K562 (cell line): ENCODE results near the gene ACYP2. TPM values are rescaled to one million over a fixed set of nuclear protein-coding genes. Genes with fewer than 3 reads are reported as not detected.

Experiments used
- ATAC-seq: fragments of 200-7000 bp; cut with Tn5 transposase; 3 replicates; pipeline ENCODE4 v1.9.1; 2020; ENCODE audit warnings: moderate library complexity
- BruUV-seq: library from RNA; stranded (reverse); fragments of 400-500 nt; replicated peaks from 2 replicates; lab custom pipeline; 2021; lab: Mats Ljungman, UMichigan
- CTCF ChIA-PET: fragments of 300-600 bp; formaldehyde crosslinking; extraction: SDS; loops from one replicate; lab custom pipeline; 2021; ENCODE audit warnings: low intra/inter-chr PET ratio; lab: Yijun Ruan, JAX
- POLR2A ChIA-PET: fragments of 300-600, 350-650 bp; sonication (Branson Sonifier 250); formaldehyde crosslinking; extraction: SDS; loops from one replicate; lab custom pipeline; 2021; ENCODE audit warnings: antibody characterized with exemption, inconsistent platforms; lab: Yijun Ruan, JAX
- DNase-seq, 4 experiments: peaks; one replicate each; pipeline versions ENCODE4 v3.0.0 to v3.0.0-alpha.2; 2011 to 2018; ENCODE audit warnings: low spot score in 3 of 4, mixed read lengths in 3 of 4; ENCODE audit errors: extremely low read depth in 1 of 4
- FAIRE-seq: peaks from 2 replicates; lab custom pipeline; 2011; peaks lifted over from hg19 to GRCh38; lab: Jason Lieb, UNC
- H2AFZ ChIP-seq: 2 replicates; pipeline ENCODE4 v1.6.0; 2011; ENCODE audit warnings: low read depth, low read length, control low read depth, inconsistent platforms
- H3K27ac ChIP-seq: fragments of 200-600 bp; 3 replicates; pipeline ENCODE4 v1.8.0; 2011; ENCODE audit warnings: low read depth, mild to moderate bottlenecking, control low read depth, inconsistent platforms, low read length, moderate library complexity, mixed read lengths; ENCODE audit errors: extremely low read depth
- H3K27me3 ChIP-seq, 2 experiments: fragments of 300-600 bp in 1 of 2; 2 replicates in 1 of 2; 3 replicates in 1 of 2; pipeline versions ENCODE4 v1.6.0 to v1.8.0; 2011; ENCODE audit warnings: inconsistent platforms in 2 of 2, low read length in 2 of 2, mild to moderate bottlenecking in 1 of 2, mixed read lengths in 1 of 2, moderate library complexity in 1 of 2; ENCODE audit not compliant: control insufficient read depth in 2 of 2, insufficient read depth in 2 of 2
- H3K36me3 ChIP-seq: fragments of 300-600 bp; 3 replicates; pipeline ENCODE4 v1.8.0; 2011; ENCODE audit warnings: mild to moderate bottlenecking, low read length, inconsistent platforms; ENCODE audit not compliant: control insufficient read depth, insufficient read depth
- H3K4me1 ChIP-seq, 2 experiments: fragments of 200-600 bp in 1 of 2; replicated peaks in 1 of 2; 2 replicates in 1 of 2; 3 replicates in 1 of 2; pipeline versions ENCODE4 v1.5.1 to v1.8.0; 2011; ENCODE audit warnings: inconsistent platforms in 2 of 2, low read length in 2 of 2, mild to moderate bottlenecking in 1 of 2, mixed read lengths in 1 of 2, moderate library complexity in 1 of 2; ENCODE audit not compliant: control insufficient read depth in 2 of 2, insufficient read depth in 2 of 2
- H3K4me2 ChIP-seq: 2 replicates; pipeline ENCODE4 v1.6.1; 2011; ENCODE audit warnings: low read length, control low read depth, inconsistent platforms, mixed read lengths; ENCODE audit not compliant: insufficient read depth
- H3K4me3 ChIP-seq: fragments of 200-600 bp; sonication (generic), shearing (Covaris generic); 2 replicates; pipeline ENCODE4 v1.5.1; 2016; ENCODE audit warnings: control low read depth, inconsistent platforms
- H3K79me2 ChIP-seq: fragments of 200-600 bp; 3 replicates; pipeline ENCODE4 v1.8.0; 2011; ENCODE audit warnings: low read length, inconsistent platforms; ENCODE audit not compliant: control insufficient read depth, insufficient read depth
- H3K9ac ChIP-seq, 2 experiments: 2 replicates each; pipeline versions ENCODE4 v1.6.0 to v1.6.1; 2011; ENCODE audit warnings: low read depth in 2 of 2, low read length in 2 of 2, control low read depth in 1 of 2, inconsistent platforms in 1 of 2, mild to moderate bottlenecking in 1 of 2, mixed read lengths in 1 of 2; ENCODE audit not compliant: insufficient read depth in 1 of 2
- H3K9me1 ChIP-seq: one replicate; pipeline ENCODE4 v1.6.0; 2011; ENCODE audit warnings: inconsistent platforms, mild to moderate bottlenecking, low read length, moderate library complexity; ENCODE audit not compliant: control insufficient read depth, insufficient read depth
- H3K9me3 ChIP-seq: replicated peaks from 2 replicates; pipeline ENCODE4 v1.5.1; 2011; ENCODE audit warnings: low read depth, low read length, inconsistent platforms; ENCODE audit not compliant: control insufficient read depth, insufficient read depth
- H4K20me1 ChIP-seq: replicated peaks from 2 replicates; pipeline ENCODE4 v1.6.1; 2011; ENCODE audit warnings: low read length, inconsistent platforms, mixed read lengths; ENCODE audit not compliant: control insufficient read depth, insufficient read depth
- ATF2 ChIP-seq: sonication (generic); formaldehyde crosslinking; IDR thresholded peaks from 2 replicates; pipeline ENCODE4 v1.8.1; 2022; ENCODE audit warnings: missing genetic modification reagents
- ERF ChIP-seq: fragments of 450-650 bp; formaldehyde crosslinking; IDR thresholded peaks from 2 replicates; pipeline ENCODE4 v1.4.0; 2020; ENCODE audit warnings: mild to moderate bottlenecking, mixed read lengths
- FOXK1 ChIP-seq: sonication (generic); formaldehyde crosslinking; IDR thresholded peaks from 2 replicates; pipeline ENCODE4 v1.8.0; 2022; ENCODE audit warnings: missing genetic modification reagents, mild to moderate bottlenecking, borderline replicate concordance
- JUND ChIP-seq, 2 experiments: IDR thresholded peaks; 2 replicates in 1 of 2; 3 replicates in 1 of 2; pipeline ENCODE4 v1.6.1; 2011; ENCODE audit warnings: borderline replicate concordance in 2 of 2, low read depth in 2 of 2, low read length in 2 of 2, improper control_type of control experiment in 1 of 2, missing biosample characterization in 1 of 2, missing genetic modification characterization in 1 of 2, missing genetic modification reagents in 1 of 2
- MECOM ChIP-seq: fragments of 250-450 bp; sonication (Bioruptor Pico); IDR thresholded peaks from 2 replicates; pipeline ENCODE4 v1.8.0; 2022; ENCODE audit warnings: inconsistent platforms
- MYBL2 ChIP-seq, 2 experiments: fragments of 450-650 bp in 1 of 2; sonication (generic) in 1 of 2; formaldehyde crosslinking in 1 of 2; IDR thresholded peaks; 2 replicates each; pipeline versions ENCODE4 v1.6.1 to v1.8.1; 2017 to 2022; ENCODE audit warnings: borderline replicate concordance in 1 of 2, inconsistent platforms in 1 of 2, low read depth in 1 of 2, mild to moderate bottlenecking in 1 of 2, missing genetic modification reagents in 1 of 2, moderate library complexity in 1 of 2
- SAFB2 ChIP-seq: fragments of 200-400 bp; formaldehyde crosslinking; IDR thresholded peaks from 2 replicates; pipeline ENCODE4 v1.6.1; 2018; ENCODE audit warnings: borderline replicate concordance, low read length, low read depth, moderate library complexity; ENCODE audit not compliant: severe bottlenecking
- SIN3A ChIP-seq, 2 experiments: fragments of 150-350 bp in 1 of 2; IDR thresholded peaks; 2 replicates each; pipeline ENCODE4 v1.6.1; 2011 to 2016; ENCODE audit warnings: borderline replicate concordance in 2 of 2, low read depth in 2 of 2, low read length in 2 of 2, mild to moderate bottlenecking in 2 of 2, moderate library complexity in 2 of 2; ENCODE audit not compliant: control insufficient read depth in 1 of 2
- ZNF232 ChIP-seq: sonication (generic); formaldehyde crosslinking; IDR thresholded peaks from 2 replicates; pipeline ENCODE4 v1.8.0; 2022; ENCODE audit warnings: mild to moderate bottlenecking, missing genetic modification reagents
- ZNF347 ChIP-seq: fragments of 450-650 bp; formaldehyde crosslinking; IDR thresholded peaks from 2 replicates; pipeline ENCODE4 v1.4.0; 2020; ENCODE audit warnings: low read depth, mild to moderate bottlenecking, moderate library complexity
- ZSCAN29 ChIP-seq: fragments of 450-650 bp; IDR thresholded peaks from 2 replicates; pipeline ENCODE4 v1.6.1; 2017
- WGBS: fragments of 100-300 bp; shearing (Covaris generic); methylation state at CpG from one replicate; pipeline ENCODE4 v1.1.6; 2016; ENCODE audit warnings: low coverage, mixed read lengths; ENCODE audit not compliant: insufficient coverage; ENCODE audit errors: missing lambda C conversion rate; 5-methylcytosine and 5-hydroxymethylcytosine counted together
- in situ Hi-C: fragments of 300-500 bp; cut with MboI; formaldehyde crosslinking; loops from 4 replicates; pipeline ENCODE4 v1.15.0; 2018; ENCODE audit warnings: inconsistent platforms, mixed read lengths
- intact Hi-C: fragments of 100-400 bp; cut with micrococcal nuclease; formaldehyde crosslinking; loops from 2 replicates; pipeline ENCODE4 v1.14.2; 2022
- polyA plus RNA-seq, 8 experiments: library from polyadenylated mRNA; depleted of rRNA in 4 of 8; stranded (reverse) in 5 of 8; unstranded in 3 of 8; fragments of >200 nt; fragmentation: Nextera tagmentation in 2 of 8; fragmentation: Illumina TruSeq in 1 of 8; extraction: Ambion mirVana in 2 of 8; extraction: Trizol in 1 of 8; gene quantifications; 2 replicates each; pipeline versions ENCODE4 v1.2.1 to v1.2.3, GENCODE V29; 2011 to 2014; ENCODE audit warnings: inconsistent platforms in 1 of 8, missing spikeins in 1 of 8
- total RNA-seq, 7 experiments: library from RNA; depleted of rRNA in 6 of 7; stranded (reverse); fragments of >200 nt in 6 of 7; fragmentation: Illumina TruSeq in 2 of 7; extraction: Trizol in 2 of 7; gene quantifications; 2 replicates each; pipeline versions ENCODE4 v1.2.1 to v1.2.3, GENCODE V29; 2011 to 2021; ENCODE audit warnings: low replicate concordance in 1 of 7
- TF ChIP-seq, protein P1 (sequence below), 2 experiments: fragments of 450-650 bp; IDR thresholded peaks; 2 replicates each; pipeline ENCODE4 v1.6.1; 2016; ENCODE audit warnings: mild to moderate bottlenecking in 2 of 2, borderline replicate concordance in 1 of 2, low read depth in 1 of 2, moderate library complexity in 1 of 2

Gene ACYP2
- total and polyA plus RNA-seq, 9 of the 15 experiments (the other 6 are each of a cell fraction or from before 2014, with no cell fraction given), result 1.0 to 4.1 (median 2.0) TPM

GRCh38 chr2:54120950-54121349 lies 5.5 kb downstream of the ACYP2 start:
- H2AFZ ChIP-seq, result no peak overlapping the region
- CTCF ChIA-PET, result no interaction called here
- H3K4me2 ChIP-seq, result no peak overlapping the region
- H3K27ac ChIP-seq, result no peak overlapping the region
- H3K4me1 ChIP-seq, result peaks cover 0 to 8% of the 10 kb centered on the region in 2 experiments; a peak in 3 of 5 replicates
- ATAC-seq, result no peak
- 59% methylated on average over 8 of the region's 8 CpGs for WGBS
- DNase-seq, result no peak
- intact Hi-C loops (no loop called here), in situ Hi-C loops (no loop called here)
- H4K20me1 ChIP-seq, result no peaks in the 10 kb centered on the region
- H3K27me3 ChIP-seq, result no peaks in the 10 kb centered on the region
- no peaks in the 10 kb centered on the region for H3K79me2 ChIP-seq
- POLR2A ChIA-PET, result no interaction called here
- no TSS peak for BruUV-seq
- H3K9me1 ChIP-seq, result no peaks in the 10 kb centered on the region
- FAIRE-seq, result no peak
- no peak overlapping the region for H3K9ac ChIP-seq
- H3K36me3 ChIP-seq, result no peaks in the 10 kb centered on the region
- H3K4me3 ChIP-seq, result no peak overlapping the region
- peaks cover 11% of the 10 kb centered on the region for H3K9me3 ChIP-seq
- TF ChIP-seq MECOM (CRISPR knock-in tag) (no peak), ZNF232 (CRISPR knock-in tag) (no peak), ZNF347 (CRISPR knock-in tag) (no peak), ERF (CRISPR knock-in tag) (no peak), FOXK1 (CRISPR knock-in tag) (no peak), ZSCAN29 (no peak), ATF2 (CRISPR knock-in tag) (no peak), JUND (IDR thresholded peaks at IDR 0.05; ENCODE audit: borderline replicate concordance, low read depth, low read length) (no peak), JUND (tag; IDR thresholded peaks at IDR 0.05; ENCODE audit: borderline replicate concordance, low read depth, low read length) (no peak), SIN3A (IDR thresholded peaks at IDR 0.05; ENCODE audit: borderline replicate concordance in 2 of 2, control insufficient read depth in 1 of 2, low read depth in 2 of 2, low read length in 2 of 2) (no peak), MYBL2 (IDR thresholded peaks at IDR 0.05; ENCODE audit: low read depth) (no peak), MYBL2 (CRISPR knock-in tag; IDR thresholded peaks at IDR 0.05; ENCODE audit: borderline replicate concordance) (no peak), SAFB2 (no peak)
- TF ChIP-seq, protein P1, sequence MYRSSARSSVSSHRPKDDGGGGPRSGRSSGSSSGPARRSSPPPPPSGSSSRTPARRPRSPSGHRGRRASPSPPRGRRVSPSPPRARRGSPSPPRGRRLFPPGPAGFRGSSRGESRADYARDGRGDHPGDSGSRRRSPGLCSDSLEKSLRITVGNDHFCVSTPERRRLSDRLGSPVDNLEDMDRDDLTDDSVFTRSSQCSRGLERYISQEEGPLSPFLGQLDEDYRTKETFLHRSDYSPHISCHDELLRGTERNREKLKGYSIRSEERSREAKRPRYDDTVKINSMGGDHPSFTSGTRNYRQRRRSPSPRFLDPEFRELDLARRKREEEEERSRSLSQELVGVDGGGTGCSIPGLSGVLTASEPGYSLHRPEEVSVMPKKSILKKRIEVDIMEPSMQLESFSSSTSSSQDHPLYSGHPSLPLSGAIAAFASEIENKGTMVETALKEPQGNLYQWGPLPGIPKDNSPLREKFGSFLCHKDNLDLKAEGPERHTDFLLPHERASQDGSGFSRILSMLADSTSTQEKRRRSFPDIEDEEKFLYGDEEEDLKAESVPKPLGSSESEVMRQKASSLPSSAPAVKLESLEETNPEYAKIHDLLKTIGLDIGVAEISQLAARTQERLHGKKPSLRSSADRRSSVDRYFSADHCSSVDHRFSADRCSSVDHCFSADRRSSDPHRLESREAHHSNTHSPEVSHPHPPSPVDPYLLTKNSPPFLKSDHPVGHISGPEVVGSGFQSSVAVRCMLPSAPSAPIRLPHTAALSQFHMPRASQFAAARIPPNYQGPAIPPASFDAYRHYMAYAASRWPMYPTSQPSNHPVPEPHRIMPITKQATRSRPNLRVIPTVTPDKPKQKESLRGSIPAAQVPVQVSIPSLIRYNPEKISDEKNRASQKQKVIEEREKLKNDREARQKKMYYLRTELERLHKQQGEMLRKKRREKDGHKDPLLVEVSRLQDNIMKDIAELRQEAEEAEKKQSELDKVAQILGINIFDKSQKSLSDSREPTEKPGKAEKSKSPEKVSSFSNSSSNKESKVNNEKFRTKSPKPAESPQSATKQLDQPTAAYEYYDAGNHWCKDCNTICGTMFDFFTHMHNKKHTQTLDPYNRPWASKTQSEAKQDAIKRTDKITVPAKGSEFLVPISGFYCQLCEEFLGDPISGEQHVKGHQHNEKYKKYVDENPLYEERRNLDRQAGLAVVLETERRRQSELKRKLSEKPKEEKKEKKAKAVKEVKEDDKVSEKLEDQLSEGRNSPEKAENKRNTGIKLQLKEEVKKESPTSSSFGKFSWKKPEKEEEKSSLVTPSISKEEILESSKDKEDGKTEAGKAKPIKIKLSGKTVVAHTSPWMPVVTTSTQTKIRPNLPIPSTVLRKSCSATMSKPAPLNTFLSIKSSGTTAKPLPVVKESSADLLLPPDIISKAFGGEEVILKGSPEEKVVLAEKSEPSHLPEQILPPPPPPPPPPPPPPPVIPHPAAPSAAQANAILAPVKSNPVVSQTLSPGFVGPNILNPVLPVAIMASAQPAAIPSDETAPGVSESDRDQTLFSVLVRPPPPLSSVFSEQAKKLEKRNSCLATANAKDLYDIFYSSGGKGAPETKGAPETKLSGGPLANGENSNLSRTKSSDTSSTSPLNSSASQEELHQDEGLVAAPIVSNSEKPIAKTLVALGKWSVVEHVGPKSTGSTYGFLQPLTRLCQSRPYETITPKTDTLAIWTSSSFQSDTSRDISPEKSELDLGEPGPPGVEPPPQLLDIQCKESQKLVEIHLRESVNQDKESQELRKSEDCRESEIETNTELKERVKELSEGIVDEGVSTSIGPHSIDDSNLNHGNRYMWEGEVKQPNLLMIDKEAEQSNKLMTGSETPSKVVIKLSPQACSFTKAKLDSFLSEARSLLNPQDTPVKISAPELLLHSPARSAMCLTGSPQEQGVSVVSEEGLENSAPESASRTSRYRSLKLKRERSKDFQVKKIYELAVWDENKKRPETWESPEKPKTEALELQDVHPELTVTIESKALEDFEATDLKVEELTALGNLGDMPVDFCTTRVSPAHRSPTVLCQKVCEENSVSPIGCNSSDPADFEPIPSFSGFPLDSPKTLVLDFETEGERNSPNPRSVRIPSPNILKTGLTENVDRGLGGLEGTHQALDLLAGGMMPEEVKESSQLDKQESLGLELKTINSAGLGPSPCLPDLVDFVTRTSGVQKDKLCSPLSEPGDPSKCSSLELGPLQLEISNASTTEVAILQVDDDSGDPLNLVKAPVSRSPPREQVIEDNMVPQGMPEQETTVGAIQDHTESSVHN (IDR thresholded peaks at IDR 0.05; ENCODE audit: borderline replicate concordance in 1 of 2, low read depth in 1 of 2), result no peak
